Tibial artery (tissue), 4 donors: Measurements from ENCODE around the gene AKAP10.

Experiments used
- DNase-seq, 2 donors: peaks; one replicate each; pipeline ENCODE4 v3.0.0-alpha.2; 2019
- H3K27ac ChIP-seq, 2 donors: fragments of 200-600 bp; sonication (generic) in 1 of 2; 1 replicate in 1 of 2; 2 replicates in 1 of 2; pipeline ENCODE4 v1.5.1; 2018 to 2019; ENCODE audit warnings: mild to moderate bottlenecking in 1 of 2
- H3K27me3 ChIP-seq, 2 donors: fragments of 200-600 bp; sonication (generic) in 1 of 2; one replicate each; pipeline versions ENCODE4 v1.5.1 to v1.6.0; 2016 to 2019
- H3K36me3 ChIP-seq, 3 donors: fragments of 200-600 bp; sonication (generic) in 2 of 3; one replicate each; pipeline ENCODE4 v1.5.1; 2016 to 2019; ENCODE audit warnings: mild to moderate bottlenecking in 2 of 3
- H3K4me1 ChIP-seq, 4 donors: fragments of 200-600 bp; sonication (generic) in 2 of 4; 1 replicate in 3 of 4; 2 replicates in 1 of 4; pipeline ENCODE4 v1.5.1; 2016 to 2019
- H3K4me3 ChIP-seq, 2 donors: fragments of 200-600 bp; sonication (generic) in 1 of 2; 1 replicate in 1 of 2; 2 replicates in 1 of 2; pipeline ENCODE4 v1.5.1; 2018 to 2019; ENCODE audit warnings: mild to moderate bottlenecking in 2 of 2
- H3K9me3 ChIP-seq, 3 donors: fragments of 200-600 bp; sonication (generic) in 1 of 3; one replicate each; pipeline ENCODE4 v1.5.1; 2016 to 2019
- intact Hi-C: fragments of 100-400 bp; cut with DNase I; formaldehyde crosslinking; loops from one replicate; pipeline ENCODE4 v1.15.0; 2023; ENCODE audit warnings: low total_unique reads
- TF ChIP-seq, protein P1 (sequence below), 2 experiments: fragments of 200-600 bp in 1 of 2; fragments of 450-650 bp in 1 of 2; IDR thresholded peaks; one replicate each; pipeline ENCODE4 v1.5.1; 2017 to 2019; ENCODE audit warnings: antibody characterized with exemption in 2 of 2, mild to moderate bottlenecking in 1 of 2, moderate library complexity in 1 of 2

Gene AKAP10

GRCh38 chr17:19880393-19880792, 97.2 kb downstream of the AKAP10 start:
- DNase-seq = no peak
- H3K27me3 ChIP-seq = no peaks in the 10 kb centered on the region
- intact Hi-C loops = no loop called here

GRCh38 chr17:19877364-19877945, 100.2 kb downstream of the AKAP10 start:
- Histone ChIP-seq H3K27ac (no peak overlapping the region), H3K4me1 (no peaks in the 10 kb centered on the region), H3K4me3 (no peak overlapping the region), H3K9me3 (no peaks in the 10 kb centered on the region), H3K36me3 (no peaks in the 10 kb centered on the region), H3K27me3 (no peaks in the 10 kb centered on the region)
- DNase-seq = no peak
- TF ChIP-seq, protein P1, sequence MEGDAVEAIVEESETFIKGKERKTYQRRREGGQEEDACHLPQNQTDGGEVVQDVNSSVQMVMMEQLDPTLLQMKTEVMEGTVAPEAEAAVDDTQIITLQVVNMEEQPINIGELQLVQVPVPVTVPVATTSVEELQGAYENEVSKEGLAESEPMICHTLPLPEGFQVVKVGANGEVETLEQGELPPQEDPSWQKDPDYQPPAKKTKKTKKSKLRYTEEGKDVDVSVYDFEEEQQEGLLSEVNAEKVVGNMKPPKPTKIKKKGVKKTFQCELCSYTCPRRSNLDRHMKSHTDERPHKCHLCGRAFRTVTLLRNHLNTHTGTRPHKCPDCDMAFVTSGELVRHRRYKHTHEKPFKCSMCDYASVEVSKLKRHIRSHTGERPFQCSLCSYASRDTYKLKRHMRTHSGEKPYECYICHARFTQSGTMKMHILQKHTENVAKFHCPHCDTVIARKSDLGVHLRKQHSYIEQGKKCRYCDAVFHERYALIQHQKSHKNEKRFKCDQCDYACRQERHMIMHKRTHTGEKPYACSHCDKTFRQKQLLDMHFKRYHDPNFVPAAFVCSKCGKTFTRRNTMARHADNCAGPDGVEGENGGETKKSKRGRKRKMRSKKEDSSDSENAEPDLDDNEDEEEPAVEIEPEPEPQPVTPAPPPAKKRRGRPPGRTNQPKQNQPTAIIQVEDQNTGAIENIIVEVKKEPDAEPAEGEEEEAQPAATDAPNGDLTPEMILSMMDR (IDR thresholded peaks at IDR 0.05) = no peak
- intact Hi-C loops = no loop called here

More at GRCh38 chr17:19880393-19880792, 97.2 kb downstream of the AKAP10 start:
- Histone ChIP-seq H3K4me3 (no peak overlapping the region), H3K9me3 (no peaks in the 10 kb centered on the region), H3K36me3 (no peaks in the 10 kb centered on the region), H3K4me1 (no peaks in the 10 kb centered on the region), H3K27ac (no peak overlapping the region)
- TF ChIP-seq, protein P1 (IDR thresholded peaks at IDR 0.05) = no peak

DNA sequence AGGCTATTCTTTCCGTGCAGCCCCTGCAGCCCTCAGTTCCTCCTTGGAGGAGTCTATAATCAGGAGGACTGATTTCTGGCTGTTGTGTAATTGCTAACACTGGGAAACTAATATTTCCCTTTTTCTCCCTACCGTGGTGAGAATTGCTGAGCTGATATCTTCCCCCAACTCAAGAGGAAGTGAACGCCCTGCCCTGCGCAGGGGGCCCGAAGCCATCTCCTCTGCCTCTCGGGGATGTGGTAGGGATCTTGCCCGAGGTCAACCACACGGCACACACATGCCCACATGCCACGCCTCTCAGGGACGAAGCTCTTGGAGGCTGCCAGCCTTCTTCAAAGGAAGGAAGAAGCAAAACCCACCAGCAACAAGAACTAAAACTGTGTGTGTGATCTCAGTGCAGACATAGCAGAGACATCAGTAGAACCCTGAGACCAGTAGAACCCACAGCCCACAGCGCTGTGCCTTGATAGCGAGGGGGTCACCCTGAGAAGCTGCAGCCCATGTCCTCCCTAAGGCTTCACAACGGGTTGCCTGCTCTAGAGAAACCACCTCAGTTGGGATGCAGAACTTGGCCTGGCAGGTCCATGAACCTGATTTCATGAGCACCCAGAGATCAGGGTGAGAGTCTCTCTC, 101.0 kb downstream of the AKAP10 start:
- DNase-seq = peak; percentile 74 to 78
- TF ChIP-seq, protein P1 (IDR thresholded peaks at IDR 0.05) = no peak
- Histone ChIP-seq H3K27ac (no peak overlapping the region), H3K27me3 (no peaks in the 10 kb centered on the region), H3K4me3 (no peak overlapping the region), H3K4me1 (no peaks in the 10 kb centered on the region), H3K9me3 (no peaks in the 10 kb centered on the region), H3K36me3 (no peaks in the 10 kb centered on the region)
- intact Hi-C loops = no loop called here

GRCh38 chr17:19874256-19874655, 103.4 kb downstream of the AKAP10 start:
- intact Hi-C loops = no loop called here
- TF ChIP-seq, protein P1 (IDR thresholded peaks at IDR 0.05) = no peak
- no peak for DNase-seq
- no peak overlapping the region for H3K4me3 ChIP-seq
- no peaks in the 10 kb centered on the region for H3K36me3 ChIP-seq
- no peaks in the 10 kb centered on the region for H3K9me3 ChIP-seq
- H3K4me1 ChIP-seq = no peaks in the 10 kb centered on the region
- no peaks in the 10 kb centered on the region for H3K27me3 ChIP-seq
- no peak overlapping the region for H3K27ac ChIP-seq

- H3K27me3 ChIP-seq = no peaks in the 10 kb centered on the region
- no peaks in the 10 kb centered on the region for H3K4me1 ChIP-seq
- TF ChIP-seq, protein P1 (IDR thresholded peaks at IDR 0.05) = no peak
- H3K27ac ChIP-seq = no peak overlapping the region
- H3K9me3 ChIP-seq = no peaks in the 10 kb centered on the region
- no peak for DNase-seq
- intact Hi-C loops = no loop called here
- no peaks in the 10 kb centered on the region for H3K36me3 ChIP-seq
- no peak overlapping the region for H3K4me3 ChIP-seq
Measured at GRCh38 chr17:19873346-19873745, 104.3 kb downstream of the AKAP10 start.
